H1 (cell line): Measurements from ENCODE around the gene NEDD4L. TPM values are rescaled to one million over a fixed set of nuclear protein-coding genes. Genes with fewer than 3 reads are reported as not detected.
A peak's percentile ranks its signal among the peaks of the same experiment; 100 is the strongest.

Experiments used
- CTCF ChIA-PET: fragments of 300-600 bp; sonication (Branson Sonifier 250); formaldehyde crosslinking; loops from one replicate; lab custom pipeline; 2021; ENCODE audit not compliant: partially characterized antibody; lab: Charles Lee
- POLR2A ChIA-PET: fragments of 300-600 bp; sonication (Branson Sonifier 250); formaldehyde crosslinking; loops from one replicate; lab custom pipeline; 2021; ENCODE audit warnings: inconsistent platforms; ENCODE audit not compliant: partially characterized antibody; lab: Charles Lee
- DNase-seq, 2 experiments: peaks; one replicate each; pipeline versions ENCODE4 v3.0.0 to v3.0.0-alpha.2; 2010 to 2022; ENCODE audit warnings: low spot score in 2 of 2, low read depth in 1 of 2, mixed read lengths in 1 of 2
- FAIRE-seq: peaks from 2 replicates; lab custom pipeline; 2011; peaks lifted over from hg19 to GRCh38; lab: Jason Lieb, UNC
- H2AFZ ChIP-seq: 2 replicates; pipeline ENCODE4 v1.8.1; 2012; ENCODE audit warnings: low read length, inconsistent platforms
- H2AK5ac ChIP-seq: 2 replicates; pipeline ENCODE4 v1.6.1; 2013; ENCODE audit warnings: low read depth, low read length
- H2BK120ac ChIP-seq: replicated peaks from 2 replicates; pipeline ENCODE3; 2013; ENCODE audit warnings: low read depth, low read length, inconsistent platforms
- H2BK12ac ChIP-seq: 2 replicates; pipeline ENCODE4 v1.6.1; 2013; ENCODE audit warnings: low read depth, low read length
- H2BK15ac ChIP-seq: 2 replicates; pipeline ENCODE4 v1.6.1; 2013; ENCODE audit warnings: low read length
- H2BK20ac ChIP-seq: 2 replicates; pipeline ENCODE4 v1.6.1; 2013; ENCODE audit warnings: low read length
- H2BK5ac ChIP-seq: 2 replicates; pipeline ENCODE4 v1.6.1; 2013; ENCODE audit warnings: low read depth, low read length
- H3K14ac ChIP-seq: 2 replicates; pipeline ENCODE4 v1.6.1; 2013; ENCODE audit warnings: inconsistent platforms; ENCODE audit not compliant: insufficient read length
- H3K18ac ChIP-seq: 2 replicates; pipeline ENCODE4 v1.6.1; 2013; ENCODE audit warnings: low read length; ENCODE audit errors: extremely low read depth
- H3K23ac ChIP-seq: 2 replicates; pipeline ENCODE4 v1.6.1; 2013; ENCODE audit warnings: inconsistent platforms; ENCODE audit not compliant: insufficient read length
- H3K23me2 ChIP-seq: 2 replicates; pipeline ENCODE4 v1.6.1; 2013; ENCODE audit warnings: low read depth, low read length
- H3K27ac ChIP-seq: 2 replicates; pipeline ENCODE4 v1.6.1; 2011; ENCODE audit warnings: low read depth, low read length, inconsistent platforms
- H3K27me3 ChIP-seq, 4 experiments: replicated peaks in 1 of 4; 1 replicate in 1 of 4; 2 replicates in 3 of 4; pipeline versions ENCODE4 v1.6.1 to v1.8.1; 2011 to 2013; ENCODE audit warnings: low read length in 3 of 4, mild to moderate bottlenecking in 3 of 4, inconsistent platforms in 2 of 4, mixed read lengths in 2 of 4, moderate library complexity in 1 of 4; ENCODE audit not compliant: control insufficient read depth in 3 of 4, insufficient read depth in 3 of 4; ENCODE audit errors: extremely low read depth in 1 of 4
- H3K36me3 ChIP-seq, 4 experiments: 2 replicates each; pipeline versions ENCODE4 v1.6.1 to v1.8.1; 2011 to 2013; ENCODE audit warnings: mild to moderate bottlenecking in 4 of 4, low read length in 3 of 4, moderate library complexity in 2 of 4, control low read depth in 1 of 4, inconsistent platforms in 1 of 4; ENCODE audit not compliant: insufficient read depth in 4 of 4, control insufficient read depth in 2 of 4
- H3K4ac ChIP-seq: replicated peaks from 2 replicates; pipeline ENCODE3; 2013; ENCODE audit warnings: low read length, low read depth, mixed read lengths, inconsistent platforms; ENCODE audit not compliant: insufficient read length
- H3K4me1 ChIP-seq, 4 experiments: replicated peaks in 1 of 4; 1 replicate in 1 of 4; 2 replicates in 3 of 4; pipeline versions ENCODE4 v1.6.1 to v1.8.1; 2011 to 2013; ENCODE audit warnings: low read length in 3 of 4, inconsistent platforms in 2 of 4, mixed read lengths in 1 of 4; ENCODE audit not compliant: insufficient read depth in 4 of 4, control insufficient read depth in 3 of 4
- H3K4me2 ChIP-seq, 2 experiments: 2 replicates each; pipeline versions ENCODE4 v1.6.1 to v1.8.1; 2011 to 2013; ENCODE audit warnings: low read depth in 2 of 2, low read length in 2 of 2, control low read depth in 1 of 2, inconsistent platforms in 1 of 2, mild to moderate bottlenecking in 1 of 2; ENCODE audit not compliant: insufficient read depth in 1 of 2
- H3K4me3 ChIP-seq, 4 experiments: fragments of 200-600, 300-600 bp in 1 of 4; sonication (generic), shearing (Covaris generic), sonication (Bioruptor Twin) in 1 of 4; 2 replicates each; pipeline versions ENCODE4 v1.5.1 to v1.8.1; 2011 to 2016; ENCODE audit warnings: low read length in 4 of 4, low read depth in 3 of 4, control low read depth in 2 of 4, inconsistent platforms in 2 of 4, mild to moderate bottlenecking in 2 of 4, mixed read lengths in 1 of 4, moderate library complexity in 1 of 4; ENCODE audit not compliant: insufficient read depth in 2 of 4; ENCODE audit errors: extremely low read depth in 1 of 4
- H3K56ac ChIP-seq: replicated peaks from 2 replicates; pipeline ENCODE3; 2013; ENCODE audit warnings: low read depth, mild to moderate bottlenecking, mixed read lengths, low read length, inconsistent platforms; ENCODE audit not compliant: insufficient read length
- H3K79me1 ChIP-seq: 2 replicates; pipeline ENCODE4 v1.6.1; 2013; ENCODE audit warnings: low read depth, low read length, control low read depth
- H3K79me2 ChIP-seq, 2 experiments: 2 replicates each; pipeline versions ENCODE4 v1.6.1 to v1.8.1; 2012 to 2013; ENCODE audit warnings: low read length in 2 of 2, mild to moderate bottlenecking in 2 of 2, inconsistent platforms in 1 of 2; ENCODE audit not compliant: insufficient read depth in 2 of 2, control insufficient read depth in 1 of 2
- H3K9ac ChIP-seq, 4 experiments: replicated peaks in 1 of 4; 1 replicate in 1 of 4; 2 replicates in 3 of 4; pipeline versions ENCODE4 v1.6.1 to v1.8.1; 2011 to 2013; ENCODE audit warnings: low read depth in 3 of 4, low read length in 3 of 4, control low read depth in 2 of 4, mild to moderate bottlenecking in 2 of 4, moderate library complexity in 2 of 4, inconsistent platforms in 1 of 4; ENCODE audit errors: extremely low read depth in 1 of 4
- H3K9me3 ChIP-seq, 2 experiments: 2 replicates each; pipeline versions ENCODE4 v1.6.1 to v1.8.1; 2012 to 2013; ENCODE audit warnings: mild to moderate bottlenecking in 2 of 2, moderate library complexity in 2 of 2, control low read depth in 1 of 2, inconsistent platforms in 1 of 2, low read depth in 1 of 2, low read length in 1 of 2, mixed read lengths in 1 of 2; ENCODE audit not compliant: insufficient read depth in 2 of 2
- H4K20me1 ChIP-seq, 2 experiments: replicated peaks in 1 of 2; 2 replicates each; pipeline versions ENCODE3 to v1.8.1; 2011 to 2013; ENCODE audit warnings: inconsistent platforms in 2 of 2, low read length in 2 of 2, mild to moderate bottlenecking in 1 of 2; ENCODE audit not compliant: insufficient read depth in 2 of 2, control insufficient read depth in 1 of 2
- H4K5ac ChIP-seq: 2 replicates; pipeline ENCODE4 v1.6.1; 2013; ENCODE audit warnings: low read length, low read depth, mixed read lengths, inconsistent platforms; ENCODE audit not compliant: insufficient read length
- H4K8ac ChIP-seq: 2 replicates; pipeline ENCODE4 v1.8.0; 2013; ENCODE audit warnings: mild to moderate bottlenecking, moderate library complexity, low read length, inconsistent platforms; ENCODE audit not compliant: insufficient read depth; ENCODE audit errors: extremely low read depth
- H4K91ac ChIP-seq: replicated peaks from 2 replicates; pipeline ENCODE3; 2013; ENCODE audit warnings: low read length, mixed read lengths, inconsistent platforms; ENCODE audit not compliant: insufficient read length
- ASH2L ChIP-seq: fragments of 200-600, 300-600 bp; sonication (generic); IDR thresholded peaks from one replicate; pipeline ENCODE4 v1.7.1; 2017; ENCODE audit warnings: low read length
- EGR1 ChIP-seq: IDR thresholded peaks from 2 replicates; pipeline ENCODE4 v1.6.1; 2011; ENCODE audit warnings: low read depth, low read length, borderline replicate concordance
- RAD21 ChIP-seq, 2 experiments: IDR thresholded peaks in 1 of 2; conservative IDR thresholded peaks in 1 of 2; 2 replicates each; pipeline ENCODE4 v1.6.1; 2011; ENCODE audit warnings: low read depth in 2 of 2, low read length in 2 of 2, improper control_type of control experiment in 1 of 2, inconsistent platforms in 1 of 2, mild to moderate bottlenecking in 1 of 2, moderate library complexity in 1 of 2
- RBBP5 ChIP-seq: IDR thresholded peaks from 2 replicates; pipeline ENCODE4 v1.7.1; 2012; ENCODE audit warnings: low read depth, mild to moderate bottlenecking, inconsistent platforms, low read length, moderate library complexity, borderline replicate concordance
- SP1 ChIP-seq: IDR thresholded peaks from 2 replicates; pipeline ENCODE4 v1.6.1; 2011; ENCODE audit warnings: low read depth, low read length
- SRF ChIP-seq: IDR thresholded peaks from 2 replicates; pipeline ENCODE4 v1.6.1; 2011; ENCODE audit warnings: mild to moderate bottlenecking, low read depth, low read length, moderate library complexity
- TEAD4 ChIP-seq: IDR thresholded peaks from 2 replicates; pipeline ENCODE4 v1.6.1; 2012; ENCODE audit warnings: low read depth, low read length, inconsistent platforms, mixed read lengths
- YY1 ChIP-seq: IDR thresholded peaks from 2 replicates; pipeline ENCODE4 v1.6.1; 2011; ENCODE audit warnings: low read depth, mild to moderate bottlenecking, low read length
- WGBS, 2 experiments: shearing (Covaris generic) in 1 of 2; methylation state at CpG; one replicate each; pipeline versions ENCODE4 v1.1.6 to v1.1.7; 2013 to 2015; ENCODE audit warnings: low lambda C conversion rate in 2 of 2, mixed read lengths in 2 of 2, inconsistent platforms in 1 of 2, low coverage in 1 of 2, missing lambda C conversion rate in 1 of 2; ENCODE audit not compliant: insufficient replicate concordance in 2 of 2, insufficient coverage in 1 of 2, insufficient read length in 1 of 2; ENCODE audit errors: extremely low coverage in 1 of 2, missing lambda C conversion rate in 1 of 2; 5-methylcytosine and 5-hydroxymethylcytosine counted together
- polyA plus RNA-seq, 7 experiments: library from polyadenylated mRNA; depleted of rRNA in 3 of 7; stranded (reverse) in 5 of 7; unstranded in 2 of 7; fragments of >200 nt in 5 of 7; fragments of 200-250 nt in 2 of 7; gene quantifications; 1 replicate in 5 of 7; 2 replicates in 1 of 7; 4 replicates in 1 of 7; pipeline versions ENCODE4 v1.2.1 to v1.2.3, GENCODE V29; 2011 to 2013; ENCODE audit warnings: missing spikeins in 2 of 7, mixed read lengths in 2 of 7
- total RNA-seq: library from RNA; stranded (reverse); fragmentation: NEBNext Ultra II Directional; extraction: Animal tissue kit (Norgen Biotek cat#: 25700); gene quantifications from 2 replicates; pipeline ENCODE4 v1.2.1, GENCODE V29; 2021

NEDD4L gene
- total and polyA plus RNA-seq, 2 of the 8 experiments (the other 6 are each of a cell fraction or from before 2014, with no cell fraction given), result 37.3 to 69.8 TPM

- no peak overlapping the region for H2AFZ ChIP-seq
- peak overlapping the region; percentile 13 for H4K91ac ChIP-seq
- DNase-seq, result peak in 1 of 2 experiments; percentile 46
- no peak overlapping the region for H2BK120ac ChIP-seq
- H3K56ac ChIP-seq, result no peak overlapping the region
- POLR2A ChIA-PET, result no interaction called here
- H3K23ac ChIP-seq, result no peak overlapping the region
- TF ChIP-seq SP1, result peak; percentile 42; the same call in 1 of the 2 replicates
- TF ChIP-seq RBBP5, result no peak
- TF ChIP-seq ASH2L, result peak; percentile 55
- TF ChIP-seq TEAD4, result 0 out of 2 replicates have a peak, but pooled peaks have one; percentile 5
- TF ChIP-seq SRF, result no peak
- 0 out of 2 replicates have a peak, but pooled peaks have one; percentile 11 for TF ChIP-seq EGR1
- TF ChIP-seq YY1, result 0 out of 2 replicates have a peak, but pooled peaks have one; percentile 47
- TF ChIP-seq RAD21 (IDR thresholded peaks at IDR 0.05 in 1 of 2, conservative IDR thresholded peaks at IDR 0.05 in 1 of 2; ENCODE audit: low read depth in 2 of 2, low read length in 2 of 2), result 0 out of 4 replicates have a peak, but pooled peaks of 1 of the 2 experiments have one; percentile 7
- H2BK20ac ChIP-seq, result 0 out of 2 replicates have a peak overlapping the region, but pooled peaks have one; percentile 64
- H2BK12ac ChIP-seq, result no peak overlapping the region
- peaks cover 4% of the 10 kb centered on the region; the same call in 1 of the 2 replicates for H3K23me2 ChIP-seq
- peak; percentile 7 for FAIRE-seq
- no peak overlapping the region; the same call in 1 of the 2 replicates for H3K27ac ChIP-seq
- H4K20me1 ChIP-seq, result peaks cover 0 to 2% of the 10 kb centered on the region in 2 experiments
- no peaks in the 10 kb centered on the region for H3K36me3 ChIP-seq
- no peak overlapping the region for H4K8ac ChIP-seq
- H2BK15ac ChIP-seq, result peak overlapping the region; percentile 84
- H3K4me1 ChIP-seq, result peaks cover 9 to 19% (median 14%) of the 10 kb centered on the region in 4 experiments
- peak overlapping the region; percentile 86 for H2BK5ac ChIP-seq
- peaks cover 0 to 90% of the 10 kb centered on the region in 2 experiments; a peak in 3 of 4 replicates for H3K79me2 ChIP-seq
- peak overlapping the region in 1 of 4 experiments; percentile 36; a peak in 1 of 8 replicates for H3K4me3 ChIP-seq
- no peaks in the 10 kb centered on the region for H3K27me3 ChIP-seq
- H3K9ac ChIP-seq, result no peak overlapping the region
- H3K4ac ChIP-seq, result no peak overlapping the region
- CTCF ChIA-PET, result interaction anchor here (1.0 to 2.1 kb wide), 2 partner anchors 13 to 14 kb away, joined by 5 read pairs; no protein-coding TSS in a partner anchor
- WGBS, 2 experiments, result 13% methylated on average over 3 of the region's 3 CpGs; no CpG with 5 or more reads in 1 of the 2 experiments
- H3K18ac ChIP-seq, result peak overlapping the region; percentile 95; the same call in 1 of the 2 replicates
- peaks cover 2% of the 10 kb centered on the region; the same call in 1 of the 2 replicates for H3K79me1 ChIP-seq
- H4K5ac ChIP-seq, result peak overlapping the region; percentile 8
- H2AK5ac ChIP-seq, result no peak overlapping the region; the same call in 1 of the 2 replicates
- peak overlapping the region; percentile 53 to 58; a peak in 3 of 4 replicates for H3K4me2 ChIP-seq
- H3K9me3 ChIP-seq, result no peaks in the 10 kb centered on the region
- no peak overlapping the region for H3K14ac ChIP-seq
Measured at GRCh38 chr18:58216071-58216481, 172.1 kb downstream of the NEDD4L start.
